A549 treated with AZD9567 at 1 μM for 4 hours (cell line): Measurements from ENCODE around the gene MAEA. TPM values are rescaled to one million over a fixed set of nuclear protein-coding genes. Genes with fewer than 3 reads are reported as not detected.

Experiments used
- total RNA-seq: library from RNA; stranded (reverse); fragments of 200-300 nt; extraction: Qiagen RNA extraction; gene quantifications from 5 replicates; pipeline ENCODE4 v1.2.3, GENCODE V29; 2022; ENCODE audit not compliant: insufficient read depth

The MAEA gene
- total RNA-seq, result 58.8 to 67.3 TPM (median 66.3 TPM) in 5 replicates

DNA sequence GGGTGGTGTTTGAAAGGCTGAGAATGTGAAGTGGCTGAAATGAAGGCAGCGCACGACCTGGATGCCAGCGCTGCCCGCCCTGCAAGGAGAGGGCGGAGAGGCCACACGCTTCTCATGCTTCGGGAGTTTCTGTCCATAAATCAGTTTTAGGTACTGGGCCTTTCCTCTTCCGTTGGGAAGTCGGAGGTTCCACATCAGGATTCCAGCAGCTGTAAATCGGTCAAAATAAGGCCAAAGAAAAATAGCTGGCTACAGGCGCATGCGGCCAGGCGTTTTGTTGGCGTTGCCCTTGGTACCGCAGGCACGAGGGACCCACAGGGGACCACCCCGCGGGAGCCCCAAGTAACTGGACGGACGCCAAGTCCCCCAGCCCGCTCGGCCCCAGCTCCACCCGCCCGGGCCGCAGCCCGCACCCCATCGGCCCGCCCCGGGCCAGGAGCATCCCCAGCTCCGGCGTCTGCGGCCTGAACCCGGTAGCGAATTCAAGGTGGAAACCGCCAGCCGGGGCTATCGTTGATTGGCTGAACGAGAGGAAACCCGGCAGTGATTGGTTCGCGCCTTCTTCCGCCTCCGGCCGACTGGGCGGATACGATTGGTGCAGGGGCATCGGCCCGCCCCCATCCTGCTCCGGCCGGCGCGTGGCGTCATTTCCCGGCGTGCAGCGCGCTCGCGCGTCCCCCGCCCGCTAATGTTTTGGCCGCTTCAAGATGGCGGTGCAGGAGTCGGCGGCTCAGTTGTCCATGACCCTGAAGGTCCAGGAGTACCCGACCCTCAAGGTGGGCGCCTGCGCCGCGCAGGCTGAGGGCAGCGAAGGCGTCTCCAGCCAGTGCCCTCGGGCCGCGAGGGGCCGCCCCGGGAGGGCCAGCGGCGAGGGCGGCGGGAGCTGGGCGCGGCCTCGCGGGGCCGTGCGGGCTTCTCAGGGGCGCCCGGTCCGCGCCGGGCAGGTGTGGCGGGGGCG is at the start of gene MAEA:
Gene MAEA (plus strand): TSS at position 685 of the 958 bp plus-strand sequence. CDS start 23 bp downstream, at position 708.

DNA sequence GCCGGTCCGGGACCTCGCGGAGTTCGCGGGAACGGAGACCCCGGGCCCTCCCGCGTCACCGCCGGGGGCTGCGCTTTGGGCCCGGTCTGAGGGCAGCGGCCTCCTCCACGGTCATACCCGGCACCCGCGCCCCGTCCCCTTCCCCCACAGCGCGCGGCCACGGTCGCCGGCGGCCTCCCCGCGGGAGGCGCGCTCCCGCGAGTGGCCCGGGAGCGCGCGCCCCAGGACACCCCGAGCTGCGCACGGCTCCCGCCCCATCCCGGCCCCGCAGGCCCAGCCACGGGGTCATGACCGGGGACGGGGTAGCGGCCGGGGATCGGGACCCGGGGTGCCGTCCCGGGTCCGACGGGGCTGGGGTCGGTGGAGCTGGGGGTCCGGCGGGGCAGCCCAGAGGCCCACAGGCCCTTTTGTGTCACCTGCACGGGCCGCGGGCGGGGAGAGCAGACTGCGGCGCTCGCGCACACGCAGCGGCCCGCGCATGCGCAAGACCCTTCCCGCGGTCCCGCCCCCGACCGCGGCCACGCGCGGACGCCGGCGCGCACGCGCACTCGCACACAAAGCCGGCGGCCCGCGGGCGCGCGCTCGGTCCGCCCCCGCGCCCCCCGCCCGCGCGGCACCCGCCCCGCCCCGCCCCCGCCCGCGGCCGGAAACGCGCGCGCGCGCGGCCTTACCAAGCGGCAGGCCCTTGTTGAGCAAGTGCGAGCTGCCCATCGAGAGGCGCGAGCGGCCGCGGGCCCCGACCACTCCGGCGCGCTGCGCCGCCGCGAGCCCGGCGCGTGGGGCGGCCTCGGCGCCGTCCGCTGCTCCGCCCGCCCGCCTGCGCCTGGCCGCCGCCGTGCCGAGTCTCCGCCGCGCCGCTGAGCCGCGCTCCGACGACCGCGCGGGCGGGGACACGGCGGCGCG is 41.2 kb upstream of the MAEA start, which contains the start of gene CTBP1:
Gene CTBP1 (minus strand): TSS at position 886 of the 903 bp plus-strand sequence. CDS start 7,799 bp downstream, outside the sequence.

DNA sequence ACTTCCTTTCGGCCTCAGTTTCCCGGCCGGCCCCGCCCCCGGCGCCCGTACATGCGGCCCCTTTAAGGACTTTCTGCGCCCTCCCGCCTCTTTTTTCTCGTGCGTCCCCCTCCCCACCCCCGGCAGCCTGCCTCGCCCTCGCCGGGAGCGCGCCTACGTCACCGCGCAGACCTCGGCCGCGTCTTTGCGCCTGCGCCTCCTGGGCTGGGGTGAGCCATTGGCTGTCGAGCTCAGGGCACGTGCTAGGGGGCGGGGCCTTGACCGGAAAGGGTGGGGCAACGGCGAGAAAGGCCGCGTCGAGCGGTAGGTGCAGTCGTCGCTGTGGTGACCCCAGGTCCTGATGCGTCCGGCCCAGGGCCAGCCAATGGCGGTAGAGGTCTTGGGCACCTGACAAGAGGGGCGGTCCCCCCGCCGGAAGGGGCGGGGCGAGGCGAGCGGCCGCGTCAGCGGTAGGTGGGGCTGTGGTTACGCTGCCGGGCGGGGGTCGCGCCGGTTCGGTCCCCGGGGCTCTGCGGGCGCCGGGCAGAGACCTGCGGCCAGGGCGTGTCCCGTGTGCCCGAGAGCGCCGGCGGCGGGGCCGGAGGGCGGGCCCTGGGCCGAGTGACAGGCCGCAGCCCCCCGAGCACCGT is 57.2 kb downstream of the MAEA start, which contains the start of gene UVSSA:
Gene UVSSA (plus strand): TSS at position 428 of the 629 bp plus-strand sequence. CDS start 884 bp downstream, outside the sequence.

Other genes starting within 250 kb of the MAEA start
- gene RNF212, start 176.3 kb upstream of the MAEA start, total RNA-seq, result 1.8 to 2.7 TPM (median 2.2 TPM) in 4 of 5 replicates, not detected in the other
- 0.19 to 0.50 TPM (median 0.36 TPM) in 4 of 5 replicates, not detected in the other for gene SPON2, start 117.3 kb upstream of the MAEA start, total RNA-seq
- gene CTBP1, start 40.8 kb upstream of the MAEA start, total RNA-seq, result 82.6 to 97.1 TPM (median 86.6 TPM) in 5 replicates
- 4.0 to 6.5 TPM (median 5.1 TPM) in 5 replicates for gene UVSSA, start 57.3 kb downstream of the MAEA start, total RNA-seq
- gene NKX1-1, start 116.6 kb downstream of the MAEA start, total RNA-seq, result not detected in 5 replicates